Memory B cell (primary cell): ENCODE measurements around the gene BRD3OS.

Experiments
- ATAC-seq: fragments of 150-1000 bp; cut with Tn5 transposase; 2 replicates; pipeline ENCODE4 v1.10.0; 2021; ENCODE audit warnings: low read depth, mild to moderate bottlenecking, moderate library complexity
- DNase-seq, 2 donors: peaks; one replicate each; pipeline ENCODE4 v3.0.0; 2022; ENCODE audit warnings: low spot score in 2 of 2
- H3K27ac Mint-ChIP-seq: one replicate; pipeline ENCODE4 v1.8.0; 2022; ENCODE audit warnings: mild to moderate bottlenecking, moderate library complexity, mixed read lengths
- H3K27me3 Mint-ChIP-seq: one replicate; pipeline ENCODE4 v1.8.0; 2022; ENCODE audit warnings: mixed read lengths
- H3K36me3 Mint-ChIP-seq: one replicate; pipeline ENCODE4 v1.8.0; 2022; ENCODE audit warnings: mild to moderate bottlenecking, mixed read lengths
- H3K4me1 Mint-ChIP-seq: one replicate; pipeline ENCODE4 v1.8.0; 2022; ENCODE audit warnings: mixed read lengths
- H3K4me3 Mint-ChIP-seq: one replicate; pipeline ENCODE4 v1.8.0; 2022; ENCODE audit warnings: mild to moderate bottlenecking, moderate library complexity, mixed read lengths
- H3K9me3 Mint-ChIP-seq: one replicate; pipeline ENCODE4 v1.8.0; 2022; ENCODE audit warnings: mixed read lengths

The BRD3OS gene

GRCh38 chr9:134029248-134030226 is 4.3 kb downstream of the BRD3OS start:
- Mint-ChIP-seq H3K27me3 (no peaks in the 10 kb centered on the region), H3K4me1 (peaks cover 11% of the 10 kb centered on the region), H3K4me3 (no peak overlapping the region), H3K27ac (no peak overlapping the region), H3K36me3 (peaks cover 7% of the 10 kb centered on the region), H3K9me3 (no peaks in the 10 kb centered on the region)
- ATAC-seq (no peak), DNase-seq (no peak)

GRCh38 chr9:134030821-134031470 is 5.7 kb downstream of the BRD3OS start:
- no peak for DNase-seq
- Mint-ChIP-seq H3K27ac (no peak overlapping the region), H3K4me3 (no peak overlapping the region), H3K36me3 (peaks cover 9% of the 10 kb centered on the region), H3K4me1 (peaks cover 5% of the 10 kb centered on the region), H3K9me3 (no peaks in the 10 kb centered on the region), H3K27me3 (no peaks in the 10 kb centered on the region)
- ATAC-seq = no peak

- no peaks in the 10 kb centered on the region for H3K27me3 Mint-ChIP-seq
- no peak overlapping the region for H3K27ac Mint-ChIP-seq
- H3K4me3 Mint-ChIP-seq = no peak overlapping the region
- peaks cover 1% of the 10 kb centered on the region for H3K4me1 Mint-ChIP-seq
- DNase-seq = no peak
- H3K9me3 Mint-ChIP-seq = no peaks in the 10 kb centered on the region
- ATAC-seq = no peak
- H3K36me3 Mint-ChIP-seq = peaks cover 16% of the 10 kb centered on the region
Measured at GRCh38 chr9:134031783-134032182, 6.5 kb downstream of the BRD3OS start.

- Mint-ChIP-seq H3K4me1 (no peaks in the 10 kb centered on the region), H3K36me3 (peaks cover 19% of the 10 kb centered on the region), H3K27ac (no peak overlapping the region), H3K9me3 (no peaks in the 10 kb centered on the region), H3K27me3 (no peaks in the 10 kb centered on the region), H3K4me3 (no peak overlapping the region)
- DNase-seq (no peak), ATAC-seq (no peak)
Measured at GRCh38 chr9:134032456-134033222, 7.4 kb downstream of the BRD3OS start.

- Mint-ChIP-seq H3K4me1 (no peaks in the 10 kb centered on the region), H3K27ac (no peak overlapping the region), H3K4me3 (no peak overlapping the region), H3K9me3 (no peaks in the 10 kb centered on the region), H3K27me3 (no peaks in the 10 kb centered on the region), H3K36me3 (peaks cover 23% of the 10 kb centered on the region)
- ATAC-seq (no peak), DNase-seq (no peak)
Measured at GRCh38 chr9:134033516-134034214, 8.4 kb downstream of the BRD3OS start.

- peaks cover 30% of the 10 kb centered on the region for H3K36me3 Mint-ChIP-seq
- no peak overlapping the region for H3K27ac Mint-ChIP-seq
- no peak for DNase-seq
- no peaks in the 10 kb centered on the region for H3K27me3 Mint-ChIP-seq
- no peak overlapping the region for H3K4me3 Mint-ChIP-seq
- peaks cover 6% of the 10 kb centered on the region for H3K9me3 Mint-ChIP-seq
- no peak for ATAC-seq
- no peaks in the 10 kb centered on the region for H3K4me1 Mint-ChIP-seq
Measured at GRCh38 chr9:134034215-134035040, 9.1 kb downstream of the BRD3OS start.

GRCh38 chr9:134035041-134036039 is 10.1 kb downstream of the BRD3OS start:
- H3K4me3 Mint-ChIP-seq = no peak overlapping the region
- ATAC-seq (no peak), DNase-seq (no peak)
- H3K9me3 Mint-ChIP-seq = peaks cover 8% of the 10 kb centered on the region
- H3K4me1 Mint-ChIP-seq = no peaks in the 10 kb centered on the region
- peaks cover 38% of the 10 kb centered on the region for H3K36me3 Mint-ChIP-seq
- no peaks in the 10 kb centered on the region for H3K27me3 Mint-ChIP-seq
- no peak overlapping the region for H3K27ac Mint-ChIP-seq

- Mint-ChIP-seq H3K27ac (no peak overlapping the region), H3K4me1 (no peaks in the 10 kb centered on the region), H3K9me3 (peaks cover 8% of the 10 kb centered on the region)
Measured at GRCh38 chr9:134036130-134036529, 10.8 kb downstream of the BRD3OS start.

GRCh38 chr9:134037641-134038040 is 12.4 kb downstream of the BRD3OS start:
- Mint-ChIP-seq H3K9me3 (peaks cover 8% of the 10 kb centered on the region), H3K4me3 (no peak overlapping the region), H3K36me3 (peaks cover 43% of the 10 kb centered on the region), H3K27ac (no peak overlapping the region), H3K4me1 (no peaks in the 10 kb centered on the region), H3K27me3 (no peaks in the 10 kb centered on the region)
- no peak for ATAC-seq
- no peak for DNase-seq

More at GRCh38 chr9:134036130-134036529, 10.8 kb downstream of the BRD3OS start:
- Mint-ChIP-seq H3K4me3 (no peak overlapping the region), H3K27me3 (no peaks in the 10 kb centered on the region), H3K36me3 (peaks cover 40% of the 10 kb centered on the region)
- ATAC-seq (no peak), DNase-seq (no peak)

- no peaks in the 10 kb centered on the region for H3K4me1 Mint-ChIP-seq
- no peaks in the 10 kb centered on the region for H3K27me3 Mint-ChIP-seq
- peaks cover 39% of the 10 kb centered on the region for H3K36me3 Mint-ChIP-seq
- H3K4me3 Mint-ChIP-seq = no peak overlapping the region
- ATAC-seq = no peak
- H3K9me3 Mint-ChIP-seq = peaks cover 8% of the 10 kb centered on the region
- DNase-seq = no peak
- peak overlapping the region; percentile 62 for H3K27ac Mint-ChIP-seq
Measured at GRCh38 chr9:134039386-134040175, 14.3 kb downstream of the BRD3OS start.

GRCh38 chr9:134040176-134040565 is 14.9 kb downstream of the BRD3OS start:
- no peak overlapping the region for H3K4me3 Mint-ChIP-seq
- H3K36me3 Mint-ChIP-seq = peaks cover 39% of the 10 kb centered on the region
- peaks cover 8% of the 10 kb centered on the region for H3K9me3 Mint-ChIP-seq
- no peaks in the 10 kb centered on the region for H3K27me3 Mint-ChIP-seq
- H3K27ac Mint-ChIP-seq = no peak overlapping the region
- no peaks in the 10 kb centered on the region for H3K4me1 Mint-ChIP-seq
- no peak for ATAC-seq
- DNase-seq = no peak
